HAP-1 (cell line): ENCODE results near the gene KANK3.
"Not testable (repeated sequence)": the region's sequence is repeated elsewhere in the genome, so short reads cannot be mapped to it uniquely, and the experiment has no call there.

ENCODE experiments used
- DNase-seq, 2 experiments: peaks; one replicate each; pipeline ENCODE4 v3.0.0-alpha.2; 2016 to 2020; ENCODE audit warnings: low spot score in 2 of 2
- H3K27me3 ChIP-seq: fragments of 250-450 bp; sonication (Bioruptor Pico); 2 replicates; pipeline ENCODE4 v1.5.1; 2020; ENCODE audit warnings: low read depth, mild to moderate bottlenecking, moderate library complexity
- H3K36me3 ChIP-seq: fragments of 250-450 bp; sonication (Bioruptor Pico); replicated peaks from 2 replicates; pipeline ENCODE4 v1.5.1; 2020; ENCODE audit warnings: mild to moderate bottlenecking
- H3K4me1 ChIP-seq: fragments of 250-450 bp; sonication (Bioruptor Pico); 2 replicates; pipeline ENCODE4 v1.5.1; 2020; ENCODE audit warnings: mild to moderate bottlenecking
- H3K4me3 ChIP-seq: fragments of 250-450 bp; sonication (Bioruptor Pico); 2 replicates; pipeline ENCODE4 v1.5.1; 2020; ENCODE audit warnings: mild to moderate bottlenecking, moderate library complexity
- H3K9me3 ChIP-seq: fragments of 250-450 bp; sonication (Bioruptor Pico); 2 replicates; pipeline ENCODE4 v1.5.1; 2020; ENCODE audit warnings: mild to moderate bottlenecking, moderate library complexity
- in situ Hi-C: fragments of 300-500 bp; cut with MboI; formaldehyde crosslinking; loops from 3 replicates; pipeline ENCODE4 v1.14.3; 2020; ENCODE audit warnings: low sequenced_read_pairs, inconsistent platforms, mixed read lengths

KANK3 gene

DNA sequence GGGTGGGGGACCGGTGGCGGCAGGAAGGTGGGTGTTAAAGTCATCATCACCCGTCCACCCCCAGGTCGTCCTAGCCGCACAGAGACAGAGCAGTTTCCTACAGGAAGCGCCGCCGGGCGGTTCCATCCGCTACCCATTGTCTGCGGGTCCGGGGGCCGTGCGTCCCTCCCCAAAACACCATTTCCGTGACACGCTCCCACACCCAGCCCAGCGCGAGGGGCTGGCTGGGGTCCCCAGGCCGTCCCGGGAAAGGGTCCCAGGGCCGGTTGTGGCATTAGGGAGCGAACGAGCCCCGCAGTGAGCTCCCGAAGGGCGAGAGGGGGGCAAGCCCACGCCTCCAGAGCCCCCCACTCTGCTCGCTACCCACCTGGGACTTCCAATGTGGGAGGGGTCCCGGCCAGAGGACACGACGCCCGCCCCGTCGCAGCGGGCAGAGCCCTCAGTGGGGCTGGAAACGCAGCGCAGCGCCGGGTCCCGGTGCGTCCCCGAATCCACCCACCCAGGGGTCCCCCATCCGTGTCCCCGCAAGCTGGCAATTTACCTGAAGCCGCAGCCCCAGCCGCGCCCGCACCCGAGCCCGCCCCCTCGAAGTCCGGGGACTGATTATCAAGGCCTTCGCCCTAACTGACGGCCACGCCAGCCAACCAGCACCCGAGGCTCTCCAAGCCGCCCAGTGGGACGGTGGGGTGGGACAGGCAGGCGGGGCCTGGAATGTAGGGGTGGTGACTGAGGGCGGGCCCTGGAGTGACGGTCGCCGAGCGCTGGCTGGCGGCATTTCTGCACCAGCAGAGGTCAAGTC is at the start of gene KANK3:
KANK3 (minus strand) TSS at position 579 of the 799 bp plus-strand sequence. CDS start 5,434 bp downstream, outside the sequence.
- peak; percentile 93 to 99 for DNase-seq
- Histone ChIP-seq H3K4me3 (peak within 1 kb of the TSS; percentile 58), H3K9me3 (no peaks in the 10 kb centered on the region), H3K4me1 (peaks cover 5% of the 10 kb centered on the region), H3K27me3 (no peaks in the 10 kb centered on the region), H3K36me3 (no peaks in the 10 kb centered on the region)
- in situ Hi-C loops: no loop called here

DNA sequence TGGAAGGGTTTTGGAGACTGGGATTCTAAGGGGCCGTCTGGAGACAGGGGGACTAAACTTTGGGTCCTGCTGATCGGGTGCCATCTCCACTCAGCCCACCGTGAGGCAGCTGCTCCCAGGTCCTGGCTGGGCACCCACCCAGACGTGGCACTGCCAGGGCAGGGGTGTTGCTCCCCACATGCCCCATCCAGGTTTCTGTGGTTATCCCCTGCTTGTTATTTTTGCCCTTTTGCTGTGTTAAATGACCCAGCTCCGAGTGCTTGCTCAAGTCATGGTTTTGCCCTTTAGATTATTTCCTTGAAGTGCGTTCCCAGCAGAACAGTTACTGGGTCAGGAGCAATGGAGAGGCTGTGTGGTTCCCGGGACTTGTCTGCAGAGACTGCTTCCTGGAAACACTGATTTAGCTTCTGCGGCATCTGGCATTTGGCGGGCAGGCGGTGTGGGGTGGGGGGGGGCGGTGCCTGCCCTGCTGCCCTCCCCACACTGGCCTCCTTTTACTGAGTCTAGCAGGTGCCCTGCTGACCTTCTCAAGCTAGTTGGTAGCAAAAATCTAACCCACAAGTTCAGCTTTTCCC is 49.0 kb upstream of the KANK3 start:
- no peak overlapping the region for H3K4me3 ChIP-seq
- DNase-seq: no peak
- in situ Hi-C loops: no loop called here
- no peaks in the 10 kb centered on the region for H3K36me3 ChIP-seq
- H3K9me3 ChIP-seq: no peaks in the 10 kb centered on the region
- no peaks in the 10 kb centered on the region for H3K27me3 ChIP-seq
- peaks cover 12% of the 10 kb centered on the region for H3K4me1 ChIP-seq

GRCh38 chr19:8391198-8392016 is 48.3 kb upstream of the KANK3 start:
- peak overlapping the region; percentile 51 for H3K4me3 ChIP-seq
- peaks cover 12% of the 10 kb centered on the region for H3K4me1 ChIP-seq
- H3K27me3 ChIP-seq: no peaks in the 10 kb centered on the region
- DNase-seq: no peak
- H3K9me3 ChIP-seq: no peaks in the 10 kb centered on the region
- H3K36me3 ChIP-seq: no peaks in the 10 kb centered on the region
- in situ Hi-C loops: no loop called here

GRCh38 chr19:8390617-8390981 is 47.5 kb upstream of the KANK3 start:
- peaks cover 12% of the 10 kb centered on the region for H3K4me1 ChIP-seq
- no peaks in the 10 kb centered on the region for H3K27me3 ChIP-seq
- in situ Hi-C loops: no loop called here
- H3K36me3 ChIP-seq: no peaks in the 10 kb centered on the region
- DNase-seq: peak; percentile 83 to 99
- H3K9me3 ChIP-seq: no peaks in the 10 kb centered on the region
- H3K4me3 ChIP-seq: peak overlapping the region; percentile 51

GRCh38 chr19:8389891-8390616 is 47.0 kb upstream of the KANK3 start, which contains the start of gene RAB11B:
Gene RAB11B, plus strand, starts transcription at chr19:8390360. Its CDS starts 57 bp downstream, at chr19:8390417.
- H3K27me3 ChIP-seq: no peaks in the 10 kb centered on the region
- H3K36me3 ChIP-seq: no peaks in the 10 kb centered on the region
- H3K4me3 ChIP-seq: peak within 1 kb of the TSS; percentile 51
- peaks cover 12% of the 10 kb centered on the region for H3K4me1 ChIP-seq
- peak; percentile 99 for DNase-seq
- H3K9me3 ChIP-seq: no peaks in the 10 kb centered on the region
- in situ Hi-C loops: no loop called here

DNA sequence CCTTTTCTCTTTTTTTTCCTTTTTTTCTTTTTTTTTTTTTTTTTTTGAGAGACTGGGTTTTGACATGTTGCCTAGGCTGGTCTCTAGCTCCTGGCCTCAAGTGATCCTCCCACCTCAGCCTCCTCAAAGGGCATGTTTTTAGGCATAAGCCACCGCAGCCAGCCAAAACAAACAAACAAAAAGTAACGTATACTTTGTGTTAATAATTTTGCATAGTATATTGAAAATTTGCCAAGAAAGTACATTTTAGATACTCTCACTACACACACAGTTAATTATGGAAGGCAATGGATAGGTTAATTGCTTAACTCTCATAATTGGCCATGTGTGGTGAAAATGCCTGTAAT is 45.5 kb upstream of the KANK3 start:
- H3K4me3 ChIP-seq: no peak overlapping the region
- no peaks in the 10 kb centered on the region for H3K36me3 ChIP-seq
- no peaks in the 10 kb centered on the region for H3K9me3 ChIP-seq
- no peak for DNase-seq
- in situ Hi-C loops: no loop called here
- H3K27me3 ChIP-seq: no peaks in the 10 kb centered on the region
- peaks cover 12% of the 10 kb centered on the region for H3K4me1 ChIP-seq

DNA sequence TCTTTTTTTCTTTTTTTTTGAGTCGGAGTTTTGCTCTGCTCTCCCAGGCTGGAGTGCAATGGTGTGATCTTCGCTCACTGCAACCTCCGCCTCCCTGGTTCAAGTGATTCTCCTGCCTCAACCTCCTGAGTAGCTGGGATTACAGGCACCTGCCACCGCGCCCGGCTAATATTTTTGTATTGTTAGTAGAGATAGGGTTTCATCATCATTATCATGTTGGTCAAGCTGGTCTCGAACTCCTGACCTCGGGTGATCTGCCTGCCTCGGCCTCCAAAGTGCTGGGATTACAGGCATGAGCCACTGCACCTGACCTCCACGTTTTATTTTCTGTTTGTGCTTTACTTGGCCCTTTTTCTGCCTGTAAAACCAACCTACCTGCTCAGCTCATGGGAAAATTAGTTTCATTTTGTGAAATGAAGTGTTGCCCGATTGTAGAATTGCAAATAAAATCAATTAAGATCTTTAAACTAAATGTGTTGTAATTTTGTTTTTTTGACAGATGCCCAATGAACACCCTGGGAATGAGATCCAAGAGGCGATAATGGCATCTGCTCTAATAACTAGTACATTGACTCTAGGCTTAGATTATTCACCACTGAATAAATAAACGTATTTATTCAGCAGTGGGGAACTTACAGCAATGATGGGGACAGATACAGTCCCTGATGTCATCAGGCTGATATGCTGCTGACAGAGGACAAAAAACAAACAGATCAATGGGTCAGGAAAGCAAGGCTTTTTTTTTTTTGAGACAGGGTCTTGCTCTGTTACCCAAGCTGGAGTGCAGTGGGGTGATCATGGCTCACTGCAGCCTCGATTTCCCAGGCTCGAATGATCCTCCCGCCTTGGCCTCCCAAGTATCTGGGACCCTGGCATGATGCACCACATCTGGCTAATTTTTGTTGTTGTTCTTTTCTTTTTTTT is 44.9 kb upstream of the KANK3 start:
- Histone ChIP-seq H3K27me3 (no peaks in the 10 kb centered on the region), H3K4me1 (peaks cover 12% of the 10 kb centered on the region), H3K9me3 (no peaks in the 10 kb centered on the region), H3K4me3 (no peak overlapping the region), H3K36me3 (no peaks in the 10 kb centered on the region)
- in situ Hi-C loops: no loop called here
- no peak for DNase-seq

DNA sequence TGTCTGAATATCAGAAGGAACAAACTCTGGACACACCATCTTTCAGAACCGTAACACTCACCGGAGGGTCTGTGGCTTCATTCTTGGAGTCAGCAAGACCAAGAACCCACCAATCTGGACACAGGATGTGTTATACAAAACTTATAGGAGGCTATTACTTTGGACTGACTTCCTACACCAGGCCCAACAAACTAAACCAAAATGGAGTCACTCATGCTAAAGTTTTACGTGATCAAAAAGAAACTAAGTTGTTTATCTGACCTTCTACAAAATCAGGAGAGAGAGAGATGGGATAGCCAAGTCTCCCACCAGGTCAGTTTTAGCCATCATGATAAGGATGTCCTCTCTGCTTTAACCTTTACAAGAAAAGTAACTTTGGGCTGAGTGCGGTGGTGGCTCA is 43.9 kb upstream of the KANK3 start:
- H3K36me3 ChIP-seq: no peaks in the 10 kb centered on the region
- no peak overlapping the region for H3K4me3 ChIP-seq
- peaks cover 12% of the 10 kb centered on the region for H3K4me1 ChIP-seq
- in situ Hi-C loops: no loop called here
- H3K27me3 ChIP-seq: no peaks in the 10 kb centered on the region
- H3K9me3 ChIP-seq: no peaks in the 10 kb centered on the region
- no peak for DNase-seq

DNA sequence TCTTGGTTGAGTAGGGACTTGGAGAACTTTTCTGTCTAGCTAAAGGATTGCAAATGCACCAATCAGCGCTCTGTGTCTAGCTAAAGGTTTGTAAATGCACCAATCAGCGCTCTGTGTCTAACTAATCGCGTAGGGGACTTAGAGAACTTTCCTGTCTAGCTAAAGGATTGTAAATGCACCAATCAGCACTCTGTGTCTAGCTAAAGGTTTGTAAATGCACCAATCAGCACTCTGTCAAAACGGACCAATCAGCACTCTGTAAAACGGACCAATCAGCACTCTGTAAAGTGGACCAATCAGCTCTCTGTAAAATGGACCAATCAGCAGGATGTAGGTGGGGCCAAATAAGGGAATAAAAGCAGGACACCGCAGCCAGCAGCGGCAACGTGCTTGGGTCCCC is 43.4 kb upstream of the KANK3 start:
- H3K27me3 ChIP-seq, in situ Hi-C loops, H3K4me3 ChIP-seq, H3K9me3 ChIP-seq, DNase-seq, H3K36me3 ChIP-seq: not testable (repeated sequence)
- H3K4me1 ChIP-seq: peaks cover 11% of the 10 kb centered on the region

DNA sequence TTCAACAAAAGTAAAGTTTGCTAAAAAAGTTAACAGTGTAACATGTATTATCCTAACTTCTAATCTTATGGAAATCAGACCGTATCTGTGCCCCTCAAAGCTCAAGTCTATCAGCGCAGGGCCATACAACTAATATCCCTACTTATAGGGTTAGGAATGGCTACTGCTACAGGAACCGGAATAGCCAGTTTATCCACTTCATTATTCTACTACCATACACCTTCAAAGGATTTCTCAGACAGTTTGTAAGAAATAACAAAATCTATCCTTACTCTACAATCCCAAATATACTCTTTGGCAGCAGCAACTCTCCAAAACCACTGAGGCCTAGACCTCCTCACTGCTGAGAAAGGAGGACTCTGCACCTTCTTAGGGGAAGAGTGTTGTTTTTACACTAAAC is 42.5 kb upstream of the KANK3 start:
- H3K36me3 ChIP-seq, in situ Hi-C loops, DNase-seq, H3K27me3 ChIP-seq, H3K9me3 ChIP-seq, H3K4me3 ChIP-seq, H3K4me1 ChIP-seq: not testable (repeated sequence)

DNA sequence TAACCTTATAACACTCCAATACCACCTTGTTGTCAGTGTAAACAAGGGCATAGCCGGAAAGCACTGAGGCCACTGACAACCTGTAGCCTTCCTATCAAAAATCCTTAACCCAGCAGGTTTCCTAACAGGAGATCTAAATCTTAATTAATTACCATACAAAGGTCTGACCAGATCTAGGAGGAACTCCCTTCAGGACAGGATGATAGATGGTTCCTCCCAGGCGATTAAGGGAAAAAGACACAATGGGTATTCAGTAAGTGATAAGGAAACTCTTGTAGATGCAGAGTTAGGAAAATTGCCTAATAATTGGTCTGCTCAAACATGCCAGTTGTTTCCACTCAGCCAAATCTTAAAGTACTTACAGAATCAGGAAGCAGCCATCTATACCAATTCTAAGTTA is 42.0 kb upstream of the KANK3 start:
- H3K9me3 ChIP-seq, in situ Hi-C loops, H3K4me3 ChIP-seq: not testable (repeated sequence)

DNA sequence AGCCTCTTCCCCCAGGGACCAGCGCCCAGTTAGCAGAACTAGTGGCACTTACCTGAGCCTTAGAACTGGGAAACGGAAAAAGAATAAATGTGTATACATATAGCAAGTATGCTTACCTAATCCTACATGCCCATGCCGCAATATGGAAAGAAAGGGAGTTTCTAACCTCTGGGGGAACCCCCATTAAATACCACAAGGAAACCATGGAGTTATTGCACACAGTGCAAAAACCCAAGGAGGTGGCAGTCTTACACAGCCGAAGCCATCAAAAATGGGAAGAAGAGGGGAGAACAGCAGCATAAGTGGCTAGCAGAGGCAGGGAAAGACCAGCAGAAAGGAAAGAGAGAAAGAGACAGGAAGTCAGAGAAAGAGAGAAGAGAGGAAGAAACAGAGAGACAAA is 41.5 kb upstream of the KANK3 start:
- in situ Hi-C loops, H3K4me1 ChIP-seq, H3K27me3 ChIP-seq, DNase-seq, H3K9me3 ChIP-seq, H3K4me3 ChIP-seq, H3K36me3 ChIP-seq: not testable (repeated sequence)

More for the DNA sequence above, 42.0 kb upstream of the KANK3 start:
- H3K4me1 ChIP-seq, DNase-seq, H3K27me3 ChIP-seq, H3K36me3 ChIP-seq: not testable (repeated sequence)
